ENCODE results near the gene LPP. TPM values are rescaled to one million over a fixed set of nuclear protein-coding genes. Genes with fewer than 3 reads are reported as not detected.

Gene LPP
- polyA plus RNA-seq, 1 donor (not counting 4 experiments of a cell fraction or from before 2014, with no cell fraction given), result 16.0 TPM

- DNase-seq (ENCODE audit: low read depth, low spot score) (no peak), FAIRE-seq (peak; percentile 87)
- H2AFZ ChIP-seq (ENCODE audit: control insufficient read depth, low read length), result no peak overlapping the region
These were observed 393.1 kb downstream of the LPP start for GRCh38 chr3:188546835-188547670.

DNA sequence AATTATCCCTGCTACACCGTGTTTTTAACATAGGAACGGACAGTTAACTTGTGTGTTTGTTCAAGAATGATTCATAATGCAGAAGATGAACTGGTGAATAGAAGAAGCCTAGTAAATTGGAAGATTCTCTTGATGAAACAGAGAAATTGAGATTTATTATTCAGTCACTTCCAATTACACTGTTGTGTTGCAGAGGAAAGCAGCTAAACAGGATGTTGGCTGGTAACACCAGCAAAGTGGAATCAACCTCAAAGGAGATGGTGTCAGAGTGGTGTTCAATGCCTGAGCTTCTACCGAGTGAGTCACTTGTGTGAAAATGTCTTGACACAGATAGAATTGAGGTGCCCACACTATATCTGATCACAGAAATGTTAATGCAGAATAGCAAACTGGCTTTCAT, 399.6 kb downstream of the LPP start:
- Histone ChIP-seq H3K9me3 (ENCODE audit: control insufficient read depth, low read depth, low read length) (no peaks in the 10 kb centered on the region), H2AFZ (ENCODE audit: control insufficient read depth, low read length) (no peak overlapping the region), H3K27ac (ENCODE audit: control insufficient read depth, insufficient read depth, low read length) (no peak overlapping the region), H3K36me3 (ENCODE audit: control insufficient read depth in 2 of 2, extremely low read depth in 1 of 2, insufficient read depth in 2 of 2, low read length in 2 of 2) (no peaks in the 10 kb centered on the region), H3K79me2 (ENCODE audit: control insufficient read depth, insufficient read depth, low read length) (no peaks in the 10 kb centered on the region), H3K9me1 (ENCODE audit: control insufficient read depth, extremely low read depth, insufficient read depth, low read length) (no peaks in the 10 kb centered on the region), H3K9ac (ENCODE audit: control insufficient read depth, extremely low read depth, insufficient read depth, low read length) (no peak overlapping the region), H3K27me3 (ENCODE audit: control insufficient read depth, extremely low read depth, insufficient read depth, low read length) (no peaks in the 10 kb centered on the region), H4K20me1 (ENCODE audit: control insufficient read depth, extremely low read depth, insufficient read depth, low read length) (no peaks in the 10 kb centered on the region), H3K4me2 (ENCODE audit: control insufficient read depth, extremely low read depth, insufficient read depth, low read depth, low read length) (no peak overlapping the region), H3K4me1 (ENCODE audit: control insufficient read depth, extremely low read depth, insufficient read depth, low read length) (no peaks in the 10 kb centered on the region), H3K4me3 (ENCODE audit: control insufficient read depth in 2 of 3, extremely low read depth in 1 of 3, insufficient read depth in 2 of 3, low read depth in 1 of 3, low read length in 3 of 3) (no peak overlapping the region)
- no peak for TF ChIP-seq CTCF (optimal IDR thresholded peaks at IDR 0.05 in 1 of 3, IDR thresholded peaks at IDR 0.05 in 1 of 3, conservative IDR thresholded peaks at IDR 0.05 in 1 of 3; ENCODE audit: extremely low read depth in 1 of 3, insufficient read depth in 2 of 3, low read length in 3 of 3)
- no peak for TF ChIP-seq EZH2 (IDR thresholded peaks at IDR 0.05; ENCODE audit: low read length)
- FAIRE-seq (no peak), DNase-seq (ENCODE audit: low read depth, low spot score) (no peak)
- dilution Hi-C loops (cut with MboI; ENCODE audit: extremely low pct_ligation_motif_present, low sequenced_read_pairs), result no loop called here

More at GRCh38 chr3:188546835-188547670, 393.1 kb downstream of the LPP start:
- dilution Hi-C loops (cut with MboI; ENCODE audit: extremely low pct_ligation_motif_present, low sequenced_read_pairs), result no loop called here
- H3K4me2 ChIP-seq (ENCODE audit: control insufficient read depth, extremely low read depth, insufficient read depth, low read depth, low read length), result no peak overlapping the region
- H3K79me2 ChIP-seq (ENCODE audit: control insufficient read depth, insufficient read depth, low read length), result no peaks in the 10 kb centered on the region
- H3K27me3 ChIP-seq (ENCODE audit: control insufficient read depth, extremely low read depth, insufficient read depth, low read length), result no peaks in the 10 kb centered on the region
- H3K27ac ChIP-seq (ENCODE audit: control insufficient read depth, insufficient read depth, low read length), result no peak overlapping the region
- no peak overlapping the region for H3K4me3 ChIP-seq (ENCODE audit: control insufficient read depth in 2 of 3, extremely low read depth in 1 of 3, insufficient read depth in 2 of 3, low read depth in 1 of 3, low read length in 3 of 3)
- H3K36me3 ChIP-seq (ENCODE audit: control insufficient read depth in 2 of 2, extremely low read depth in 1 of 2, insufficient read depth in 2 of 2, low read length in 2 of 2), result peaks cover 0 to 1% of the 10 kb centered on the region in 2 experiments
- H3K4me1 ChIP-seq (ENCODE audit: control insufficient read depth, extremely low read depth, insufficient read depth, low read length), result peaks cover 5% of the 10 kb centered on the region
- TF ChIP-seq CTCF (optimal IDR thresholded peaks at IDR 0.05 in 1 of 3, IDR thresholded peaks at IDR 0.05 in 1 of 3, conservative IDR thresholded peaks at IDR 0.05 in 1 of 3; ENCODE audit: extremely low read depth in 1 of 3, insufficient read depth in 2 of 3, low read length in 3 of 3), result no peak
- no peak for TF ChIP-seq EZH2 (IDR thresholded peaks at IDR 0.05; ENCODE audit: low read length)
- no peak overlapping the region for H3K9ac ChIP-seq (ENCODE audit: control insufficient read depth, extremely low read depth, insufficient read depth, low read length)
- no peaks in the 10 kb centered on the region for H4K20me1 ChIP-seq (ENCODE audit: control insufficient read depth, extremely low read depth, insufficient read depth, low read length)
- no peaks in the 10 kb centered on the region for H3K9me3 ChIP-seq (ENCODE audit: control insufficient read depth, low read depth, low read length)
- H3K9me1 ChIP-seq (ENCODE audit: control insufficient read depth, extremely low read depth, insufficient read depth, low read length), result no peaks in the 10 kb centered on the region

Measured in keratinocyte (primary cell).